RWPE2 (cell line): ENCODE results near the gene SDR9C7.
"Not testable (repeated sequence)": the region's sequence is repeated elsewhere in the genome, so short reads cannot be mapped to it uniquely, and the experiment has no call there.

ENCODE experiments used
- ATAC-seq: fragments of 200-7000 bp; cut with Tn5 transposase; 3 replicates; pipeline ENCODE4 v1.9.1; 2021; ENCODE audit warnings: low read depth
- DNase-seq: peaks from one replicate; pipeline ENCODE4 v3.0.0-alpha.2; 2020; ENCODE audit warnings: low spot score
- H3K27ac ChIP-seq: fragments of 450-650 bp; 2 replicates; pipeline ENCODE4 v1.5.1; 2017; ENCODE audit warnings: mild to moderate bottlenecking; ENCODE audit not compliant: poor library complexity, severe bottlenecking
- H3K27me3 ChIP-seq: fragments of 250-450 bp; sonication (Bioruptor Pico); 2 replicates; pipeline ENCODE4 v1.5.1; 2021; ENCODE audit warnings: mild to moderate bottlenecking, moderate library complexity; ENCODE audit not compliant: insufficient read depth, poor library complexity, severe bottlenecking
- H3K36me3 ChIP-seq: fragments of 250-450 bp; sonication (Bioruptor Pico); 2 replicates; pipeline ENCODE4 v1.5.1; 2020; ENCODE audit warnings: low read depth, mild to moderate bottlenecking, moderate library complexity
- H3K4me1 ChIP-seq: fragments of 250-450 bp; sonication (Bioruptor Pico); 2 replicates; pipeline ENCODE4 v1.5.1; 2021; ENCODE audit warnings: mild to moderate bottlenecking, moderate library complexity; ENCODE audit not compliant: insufficient read depth, poor library complexity, severe bottlenecking
- H3K4me3 ChIP-seq: fragments of 250-450 bp; sonication (Bioruptor Pico); 2 replicates; pipeline ENCODE4 v1.5.1; 2021; ENCODE audit warnings: mild to moderate bottlenecking, moderate library complexity; ENCODE audit not compliant: severe bottlenecking
- H3K9me3 ChIP-seq: fragments of 250-450 bp; sonication (Bioruptor Pico); 2 replicates; pipeline ENCODE4 v1.5.1; 2021; ENCODE audit warnings: mild to moderate bottlenecking, moderate library complexity; ENCODE audit not compliant: severe bottlenecking
- CTCF ChIP-seq: fragments of 450-650 bp; IDR thresholded peaks from one replicate; pipeline ENCODE4 v1.5.1; 2017; ENCODE audit warnings: mild to moderate bottlenecking, moderate library complexity; ENCODE audit not compliant: poor library complexity, severe bottlenecking

SDR9C7 gene

GRCh38 chr12:56921346-56921745 is 12.9 kb downstream of the SDR9C7 start:
- no peaks in the 10 kb centered on the region for H3K4me1 ChIP-seq
- TF ChIP-seq CTCF, result no peak
- H3K27ac ChIP-seq, result no peak overlapping the region
- DNase-seq (no peak), ATAC-seq (no peak)
- H3K4me3 ChIP-seq, result no peak overlapping the region
- no peaks in the 10 kb centered on the region for H3K36me3 ChIP-seq
- H3K9me3 ChIP-seq, result no peaks in the 10 kb centered on the region
- no peaks in the 10 kb centered on the region for H3K27me3 ChIP-seq

GRCh38 chr12:56918139-56918538 is 16.1 kb downstream of the SDR9C7 start:
- not testable (repeated sequence) for ATAC-seq, DNase-seq

GRCh38 chr12:56916996-56917333 is 17.2 kb downstream of the SDR9C7 start:
- no peak for DNase-seq
- H3K36me3 ChIP-seq, result no peaks in the 10 kb centered on the region
- no peaks in the 10 kb centered on the region for H3K4me1 ChIP-seq
- ATAC-seq, result no peak
- no peak for TF ChIP-seq CTCF
- no peak overlapping the region for H3K4me3 ChIP-seq
- H3K9me3 ChIP-seq, result no peaks in the 10 kb centered on the region
- H3K27ac ChIP-seq, result no peak overlapping the region
- H3K27me3 ChIP-seq, result no peaks in the 10 kb centered on the region

More at GRCh38 chr12:56918139-56918538, 16.1 kb downstream of the SDR9C7 start:
- H3K4me1 ChIP-seq, H3K9me3 ChIP-seq, H3K27me3 ChIP-seq, H3K4me3 ChIP-seq, H3K36me3 ChIP-seq, H3K27ac ChIP-seq: not testable (repeated sequence)

GRCh38 chr12:56916296-56916995 is 17.8 kb downstream of the SDR9C7 start:
- no peaks in the 10 kb centered on the region for H3K4me1 ChIP-seq
- H3K27ac ChIP-seq, result no peak overlapping the region
- no peak for ATAC-seq
- TF ChIP-seq CTCF, result no peak
- H3K4me3 ChIP-seq, result no peak overlapping the region
- no peak for DNase-seq
- H3K9me3 ChIP-seq, result no peaks in the 10 kb centered on the region
- no peaks in the 10 kb centered on the region for H3K36me3 ChIP-seq
- H3K27me3 ChIP-seq, result no peaks in the 10 kb centered on the region

- Histone ChIP-seq H3K27me3 (no peaks in the 10 kb centered on the region), H3K36me3 (no peaks in the 10 kb centered on the region), H3K4me1 (no peaks in the 10 kb centered on the region), H3K27ac (no peak overlapping the region), H3K4me3 (no peak overlapping the region), H3K9me3 (no peaks in the 10 kb centered on the region)
- DNase-seq (no peak), ATAC-seq (no peak)
- no peak for TF ChIP-seq CTCF
Measured at GRCh38 chr12:56914724-56915123, 19.5 kb downstream of the SDR9C7 start.
